Sigmoid colon (tissue), 7 donors: ENCODE data around the gene MYLK. TPM values are rescaled to one million over a fixed set of nuclear protein-coding genes. Genes with fewer than 3 reads are reported as not detected.
"Not testable (repeated sequence)": the region's sequence is repeated elsewhere in the genome, so short reads cannot be mapped to it uniquely, and the experiment has no call there.

Experiments
- DNase-seq: peaks from one replicate; pipeline ENCODE4 v3.0.0-alpha.2; 2019
- H3K27ac ChIP-seq, 4 donors: fragments of 200-600 bp; sonication (generic); one replicate each; pipeline ENCODE4 v1.5.1; 2016 to 2019; ENCODE audit warnings: mild to moderate bottlenecking in 1 of 4
- H3K27me3 ChIP-seq, 3 donors: fragments of 200-600 bp; sonication (generic); one replicate each; pipeline ENCODE4 v1.5.1; 2019; ENCODE audit warnings: mild to moderate bottlenecking in 1 of 3
- H3K36me3 ChIP-seq, 4 donors: fragments of 200-600 bp; sonication (generic); one replicate each; pipeline ENCODE4 v1.5.1; 2016 to 2019
- H3K4me1 ChIP-seq, 4 donors: fragments of 200-600 bp; sonication (generic); one replicate each; pipeline ENCODE4 v1.5.1; 2017 to 2019
- H3K4me3 ChIP-seq, 4 donors: fragments of 200-600 bp; sonication (generic); one replicate each; pipeline ENCODE4 v1.5.1; 2017 to 2019; ENCODE audit warnings: mild to moderate bottlenecking in 2 of 4, moderate library complexity in 1 of 4
- H3K9me3 ChIP-seq, 4 donors: fragments of 200-600 bp in 3 of 4; sonication (generic) in 3 of 4; one replicate each; pipeline versions ENCODE4 v1.5.1 to v1.6.1; 2013 to 2019
- CTCF ChIP-seq, 4 experiments: fragments of 450-650 bp in 3 of 4; fragments of 200-600 bp in 1 of 4; IDR thresholded peaks; one replicate each; pipeline ENCODE4 v1.5.1; 2016 to 2019; ENCODE audit warnings: antibody characterized with exemption in 4 of 4, mild to moderate bottlenecking in 3 of 4, moderate library complexity in 2 of 4
- EP300 ChIP-seq, 4 donors: sonication (generic); formaldehyde crosslinking; IDR thresholded peaks; one replicate each; pipeline ENCODE4 v1.6.1; 2017; ENCODE audit warnings: antibody characterized with exemption in 4 of 4
- POLR2A ChIP-seq, 2 donors: fragments of 450-650 bp; IDR thresholded peaks; one replicate each; pipeline ENCODE4 v1.6.1; 2016; ENCODE audit warnings: antibody characterized with exemption in 2 of 2, mild to moderate bottlenecking in 2 of 2, moderate library complexity in 2 of 2
- POLR2AphosphoS5 ChIP-seq, 4 donors: sonication (generic); formaldehyde crosslinking; IDR thresholded peaks; one replicate each; pipeline ENCODE4 v1.6.1; 2017; ENCODE audit warnings: antibody characterized with exemption in 4 of 4
- WGBS, 2 donors: extraction: QIAGEN DNeasy Blood & Tissue Kit; methylation state at CpG; one replicate each; pipeline ENCODE4 v1.1.7; 2013; 5-methylcytosine and 5-hydroxymethylcytosine counted together
- intact Hi-C: fragments of 100-400 bp; cut with DNase I; formaldehyde crosslinking; loops from one replicate; pipeline ENCODE4 v1.15.1; 2023
- polyA plus RNA-seq, 3 donors: library from polyadenylated mRNA; stranded (reverse); fragments of 200-250 nt; gene quantifications; one replicate each; pipeline ENCODE4 v1.2.3, GENCODE V29; 2013
- total RNA-seq, 4 donors: library from RNA; depleted of rRNA; stranded (reverse); fragments of >200 nt; gene quantifications; one replicate each; pipeline ENCODE4 v1.1.0, GENCODE V29; 2016
- donor health status: healthy with polysubstance abuse.
- donor health status: Bipolar disorder and iron deficiency.
- donor health status: healthy.

Gene MYLK
- total and polyA plus RNA-seq, 7 donors: 21.5 to 2,153 (median 1,169) TPM

DNA sequence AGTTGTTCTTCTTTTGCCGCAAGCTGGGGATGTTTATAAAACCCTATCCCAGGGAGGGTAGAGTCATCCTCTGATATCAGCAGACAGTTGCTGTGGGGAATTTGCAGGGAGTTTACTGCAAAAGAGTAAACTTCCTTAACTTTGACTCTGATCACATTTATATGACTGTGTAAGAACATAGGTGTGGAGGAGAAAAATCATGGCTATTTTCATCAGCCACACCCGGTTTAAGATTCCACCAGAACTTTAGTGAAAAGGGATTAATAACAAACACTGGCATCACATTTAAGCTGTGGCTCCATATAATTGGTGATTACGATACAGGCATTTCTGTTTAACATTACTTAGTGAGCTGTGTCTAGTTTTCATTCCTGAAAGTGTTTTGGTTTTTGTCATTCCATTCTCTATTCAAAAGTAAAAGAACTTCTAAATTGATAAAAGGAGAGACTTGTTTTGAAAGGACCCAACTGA lies 143.1 kb downstream of the MYLK start:
- TF ChIP-seq POLR2A (IDR thresholded peaks at IDR 0.05): no peak
- no peak for TF ChIP-seq POLR2AphosphoS5 (IDR thresholded peaks at IDR 0.05)
- TF ChIP-seq CTCF (IDR thresholded peaks at IDR 0.05): no peak
- TF ChIP-seq EP300 (IDR thresholded peaks at IDR 0.05): no peak
- H3K36me3 ChIP-seq: no peaks in the 10 kb centered on the region
- H3K27ac ChIP-seq: peak overlapping the region in 3 of 4 donors; percentile 29 to 53 (median 49)
- H3K4me1 ChIP-seq: peaks cover 0 to 33% (median 14%) of the 10 kb centered on the region in 4 donors
- no peaks in the 10 kb centered on the region for H3K27me3 ChIP-seq
- DNase-seq: no peak
- WGBS, 2 donors: 32 to 61% methylated on average over 3 of the region's 3 CpGs
- intact Hi-C loops: loop anchor here (10.0 kb wide), 2 partner anchors 144 to 244 kb away; partner anchors contain the start of gene MYLK
- no peak overlapping the region for H3K4me3 ChIP-seq
- no peaks in the 10 kb centered on the region for H3K9me3 ChIP-seq

DNA sequence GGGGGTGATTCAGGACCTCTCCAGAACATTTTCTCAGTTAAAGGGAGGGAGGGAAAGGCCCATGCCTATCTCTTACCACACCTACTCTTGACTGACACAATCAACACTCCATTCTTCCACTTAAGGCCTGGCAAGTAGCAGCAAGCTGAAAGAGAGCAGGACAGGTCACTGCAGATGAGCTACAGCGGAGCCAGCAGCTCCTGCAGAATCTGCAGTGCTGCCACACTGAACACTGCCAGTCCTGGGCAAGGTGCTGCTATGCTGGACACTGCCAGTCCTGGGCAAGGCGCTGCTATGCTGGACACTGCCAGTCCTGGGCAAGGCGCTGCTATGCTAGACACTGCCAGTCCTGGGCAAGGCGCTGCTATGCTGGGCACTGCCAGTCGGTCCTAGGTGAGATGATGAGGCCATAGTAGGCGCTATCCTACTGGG lies 143.7 kb downstream of the MYLK start:
- no peak for DNase-seq
- Histone ChIP-seq H3K4me3 (no peak overlapping the region), H3K27ac (peak overlapping the region in 1 of 4 donors; percentile 49), H3K9me3 (no peaks in the 10 kb centered on the region), H3K27me3 (no peaks in the 10 kb centered on the region), H3K36me3 (no peaks in the 10 kb centered on the region), H3K4me1 (peaks cover 0 to 33% (median 14%) of the 10 kb centered on the region in 4 donors)
- WGBS, 2 donors: 88% methylated on average over 6 of the region's 6 CpGs
- no peak for TF ChIP-seq CTCF (IDR thresholded peaks at IDR 0.05)
- no peak for TF ChIP-seq POLR2AphosphoS5 (IDR thresholded peaks at IDR 0.05)
- TF ChIP-seq POLR2A (IDR thresholded peaks at IDR 0.05): no peak
- TF ChIP-seq EP300 (IDR thresholded peaks at IDR 0.05): no peak
- intact Hi-C loops: loop anchor here (10.0 kb wide), 2 partner anchors 144 to 244 kb away; partner anchors contain the start of gene MYLK

DNA sequence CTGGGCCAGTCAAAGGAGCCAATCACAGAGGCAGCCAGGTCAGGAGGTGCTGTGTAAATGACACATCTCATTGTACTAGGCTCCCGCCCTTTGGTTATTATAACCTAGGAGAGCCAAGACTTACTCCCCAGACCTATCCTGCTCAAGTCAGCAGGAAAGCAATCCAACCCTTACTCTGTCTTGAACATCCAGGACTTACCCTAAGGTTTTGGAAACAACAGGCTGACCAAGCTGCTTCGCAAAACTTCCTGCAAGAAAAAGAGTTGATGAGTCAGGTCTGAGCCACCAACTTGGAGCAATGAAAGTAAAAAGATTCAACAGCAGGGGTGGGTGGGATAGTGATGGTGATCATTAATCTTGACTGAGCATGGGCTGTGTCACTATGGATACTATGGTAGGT lies 144.4 kb downstream of the MYLK start:
- no peak overlapping the region for H3K4me3 ChIP-seq
- no peaks in the 10 kb centered on the region for H3K36me3 ChIP-seq
- TF ChIP-seq POLR2A (IDR thresholded peaks at IDR 0.05) (no peak), POLR2AphosphoS5 (IDR thresholded peaks at IDR 0.05) (no peak), EP300 (IDR thresholded peaks at IDR 0.05) (no peak), CTCF (IDR thresholded peaks at IDR 0.05) (no peak)
- H3K27me3 ChIP-seq: no peaks in the 10 kb centered on the region
- peaks cover 0 to 33% (median 14%) of the 10 kb centered on the region in 4 donors for H3K4me1 ChIP-seq
- WGBS, 2 donors: 80% methylated on average over 2 of the region's 2 CpGs
- no peaks in the 10 kb centered on the region for H3K9me3 ChIP-seq
- H3K27ac ChIP-seq: no peak overlapping the region
- DNase-seq: no peak
- intact Hi-C loops: loop anchor here (10.0 kb wide), 2 partner anchors 145 to 245 kb away; partner anchors contain the start of gene MYLK

- no peaks in the 10 kb centered on the region for H3K9me3 ChIP-seq
- 92 to 93% methylated on average over 2 of the region's 2 CpGs for WGBS, 2 donors
- H3K27ac ChIP-seq: no peak overlapping the region
- H3K4me1 ChIP-seq: peaks cover 0 to 33% (median 14%) of the 10 kb centered on the region in 4 donors
- H3K4me3 ChIP-seq: no peak overlapping the region
- no peak for DNase-seq
- intact Hi-C loops: no loop called here
- H3K36me3 ChIP-seq: no peaks in the 10 kb centered on the region
- no peaks in the 10 kb centered on the region for H3K27me3 ChIP-seq
- TF ChIP-seq CTCF (IDR thresholded peaks at IDR 0.05): no peak
- no peak for TF ChIP-seq EP300 (IDR thresholded peaks at IDR 0.05)
- TF ChIP-seq POLR2A (IDR thresholded peaks at IDR 0.05): no peak
- TF ChIP-seq POLR2AphosphoS5 (IDR thresholded peaks at IDR 0.05): no peak
Observed at GRCh38 chr3:123739106-123739505, 145.0 kb downstream of the MYLK start.

DNA sequence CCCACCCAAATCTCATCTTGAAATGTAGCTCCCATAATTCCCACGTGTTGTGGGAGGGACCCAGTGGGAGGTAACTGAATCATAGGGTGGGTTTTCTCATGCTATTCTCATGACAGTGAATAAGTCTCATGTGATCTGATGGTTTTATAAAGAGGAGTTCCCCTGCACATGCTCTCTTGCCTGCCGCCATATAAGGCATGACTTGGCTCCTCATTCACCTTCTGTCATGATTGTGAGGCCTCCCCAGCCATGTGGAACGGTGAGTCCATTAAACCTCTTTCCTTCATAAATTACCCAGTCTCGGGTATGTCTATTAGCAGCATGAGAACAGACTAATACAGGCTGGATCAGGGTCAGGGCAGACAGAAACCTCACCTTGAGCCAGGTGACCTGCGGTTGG lies 145.6 kb downstream of the MYLK start:
- H3K4me3 ChIP-seq, H3K27me3 ChIP-seq, H3K27ac ChIP-seq, intact Hi-C loops, H3K9me3 ChIP-seq, DNase-seq, H3K36me3 ChIP-seq: not testable (repeated sequence)
- H3K4me1 ChIP-seq: peaks cover 0 to 29% (median 14%) of the 10 kb centered on the region in 4 donors
- 95% methylated on average over 5 of the region's 5 CpGs for WGBS, 2 donors
